GM12878 (cell line): ENCODE data around the gene TRAF3IP1. TPM values are rescaled to one million over a fixed set of nuclear protein-coding genes. Genes with fewer than 3 reads are reported as not detected.

Experiments
- ATAC-seq: fragments of 200-7000 bp; cut with Tn5 transposase; 3 replicates; pipeline ENCODE4 v1.9.1; 2020; ENCODE audit warnings: mild to moderate bottlenecking, moderate library complexity
- BruUV-seq: library from RNA; stranded (reverse); fragments of 400-500 nt; replicated peaks from 2 replicates; lab custom pipeline; 2021; lab: Mats Ljungman, UMichigan
- CTCF ChIA-PET: fragments of 300-600 bp; sonication (Branson Sonifier 250); formaldehyde crosslinking; extraction: SDS; loops from one replicate; lab custom pipeline; 2021; ENCODE audit warnings: inconsistent platforms; lab: Yijun Ruan, JAX
- POLR2A ChIA-PET: fragments of 350-600 bp; formaldehyde crosslinking; extraction: SDS; loops from one replicate; lab custom pipeline; 2021; ENCODE audit warnings: inconsistent platforms; lab: Charles Lee
- RAD21 ChIA-PET: fragments of 300-600 bp; sonication (Branson Sonifier 250); formaldehyde crosslinking; loops from one replicate; lab custom pipeline; 2023; ENCODE audit warnings: antibody characterized with exemption; ENCODE audit not compliant: unreplicated experiment; lab: Charles Lee
- SMC1A ChIA-PET: fragments of 300-600 bp; sonication (Branson Sonifier 250); formaldehyde crosslinking; loops from one replicate; lab custom pipeline; 2023; ENCODE audit not compliant: unreplicated experiment, uncharacterized antibody; lab: Charles Lee
- DNase-seq: peaks from one replicate; pipeline ENCODE4 v3.0.0-alpha.2; 2011; ENCODE audit warnings: low read depth, low spot score
- FAIRE-seq: peaks from 3 replicates; lab custom pipeline; 2011; peaks lifted over from hg19 to GRCh38; lab: Jason Lieb, UNC
- H2AFZ ChIP-seq: 2 replicates; pipeline ENCODE4 v1.6.0; 2011; ENCODE audit warnings: low read depth, low read length, control low read depth; ENCODE audit not compliant: control insufficient read depth
- H3K27ac ChIP-seq: 2 replicates; pipeline ENCODE4 v1.5.1; 2011; ENCODE audit warnings: control low read depth; ENCODE audit not compliant: control insufficient read depth, insufficient read depth
- H3K27me3 ChIP-seq, 2 experiments: replicated peaks in 1 of 2; 2 replicates each; pipeline versions ENCODE4 v1.6.0 to v1.6.1; 2011; ENCODE audit warnings: low read length in 1 of 2; ENCODE audit not compliant: control insufficient read depth in 2 of 2, insufficient read depth in 2 of 2
- H3K36me3 ChIP-seq, 2 experiments: 2 replicates each; pipeline ENCODE4 v1.5.1; 2011; ENCODE audit warnings: low read length in 1 of 2; ENCODE audit not compliant: control insufficient read depth in 2 of 2, insufficient read depth in 2 of 2
- H3K4me1 ChIP-seq: 2 replicates; pipeline ENCODE4 v1.6.1; 2011; ENCODE audit warnings: mild to moderate bottlenecking, low read length, moderate library complexity, mixed read lengths; ENCODE audit not compliant: control insufficient read depth, insufficient read depth
- H3K4me2 ChIP-seq: 2 replicates; pipeline ENCODE4 v1.6.0; 2011; ENCODE audit warnings: control low read depth; ENCODE audit not compliant: control insufficient read depth, insufficient read depth
- H3K4me3 ChIP-seq: fragments of 200-600 bp; sonication (generic); 2 replicates; pipeline ENCODE4 v1.5.1; 2016
- H3K79me2 ChIP-seq: 2 replicates; pipeline ENCODE4 v1.6.0; 2011; ENCODE audit warnings: low read length; ENCODE audit not compliant: control insufficient read depth, insufficient read depth
- H3K9ac ChIP-seq: 2 replicates; pipeline ENCODE4 v1.8.0; 2011; ENCODE audit warnings: low read length, control low read depth, mixed read lengths; ENCODE audit not compliant: control insufficient read depth, insufficient read depth
- H3K9me3 ChIP-seq: replicated peaks from 3 replicates; pipeline ENCODE4 v1.5.1; 2011; ENCODE audit warnings: mild to moderate bottlenecking, low read length; ENCODE audit not compliant: control insufficient read depth, insufficient read depth
- H4K20me1 ChIP-seq: 2 replicates; pipeline ENCODE4 v1.6.0; 2011; ENCODE audit not compliant: control insufficient read depth, insufficient read depth
- BCL11A ChIP-seq: IDR thresholded peaks from 2 replicates; pipeline ENCODE4 v1.6.1; 2011; ENCODE audit warnings: low read depth, low read length
- BCL3 ChIP-seq: IDR thresholded peaks from 2 replicates; pipeline ENCODE4 v1.6.1; 2011; ENCODE audit warnings: borderline replicate concordance, low read depth, mild to moderate bottlenecking, moderate library complexity, low read length; ENCODE audit not compliant: insufficient read depth, poor library complexity, severe bottlenecking
- BRCA1 ChIP-seq: IDR thresholded peaks from 2 replicates; pipeline ENCODE4 v1.6.1; 2011; ENCODE audit warnings: low read depth, low read length, improper control_type of control experiment
- CTCF ChIP-seq, 3 experiments: IDR thresholded peaks in 2 of 3; conservative IDR thresholded peaks in 1 of 3; 2 replicates each; pipeline ENCODE4 v1.5.1; 2011; ENCODE audit warnings: low read depth in 3 of 3, low read length in 3 of 3, mild to moderate bottlenecking in 3 of 3, control low read depth in 2 of 3, moderate library complexity in 2 of 3, inconsistent platforms in 1 of 3, mixed read lengths in 1 of 3; ENCODE audit not compliant: control insufficient read depth in 2 of 3, insufficient read depth in 1 of 3; ENCODE audit errors: extremely low read depth in 1 of 3
- HDAC2 ChIP-seq: fragments of 200-600 bp; sonication (generic); IDR thresholded peaks from 2 replicates; pipeline ENCODE4 v1.6.1; 2017
- IKZF1 ChIP-seq: fragments of 450-650 bp; conservative IDR thresholded peaks from 2 replicates; pipeline ENCODE4 v1.6.1; 2017; ENCODE audit warnings: antibody characterized with exemption, mild to moderate bottlenecking
- MXI1 ChIP-seq: fragments of 150-350 bp; IDR thresholded peaks from 2 replicates; pipeline ENCODE4 v1.6.1; 2011; ENCODE audit warnings: low read depth, mild to moderate bottlenecking, inconsistent platforms, low read length, improper control_type of control experiment
- NR2F1 ChIP-seq: fragments of 450-650 bp; conservative IDR thresholded peaks from 2 replicates; pipeline ENCODE4 v1.6.1; 2017; ENCODE audit warnings: mild to moderate bottlenecking
- RELA ChIP-seq: fragments of 450-650 bp; IDR thresholded peaks from 2 replicates; pipeline ENCODE4 v1.8.0; 2014; ENCODE audit warnings: borderline replicate concordance; ENCODE audit not compliant: partially characterized antibody
- SMAD5 ChIP-seq: IDR thresholded peaks from 2 replicates; pipeline ENCODE4 v1.6.1; 2016; ENCODE audit warnings: antibody characterized with exemption, low read depth
- SMC3 ChIP-seq: IDR thresholded peaks from 2 replicates; pipeline ENCODE4 v1.6.1; 2011; ENCODE audit warnings: low read length, improper control_type of control experiment, borderline replicate concordance
- ZBTB33 ChIP-seq: fragments of 450-650 bp; IDR thresholded peaks from 2 replicates; pipeline ENCODE4 v1.6.1; 2017; ENCODE audit warnings: mild to moderate bottlenecking
- WGBS: methylation state at CpG from one replicate; pipeline ENCODE4 v1.1.6; 2016; ENCODE audit warnings: low lambda C conversion rate; ENCODE audit not compliant: insufficient replicate concordance, insufficient coverage; ENCODE audit errors: missing lambda C conversion rate; 5-methylcytosine and 5-hydroxymethylcytosine counted together
- in situ Hi-C: fragments of 300-500 bp; cut with MboI; formaldehyde crosslinking; loops from 9 replicates; pipeline ENCODE4 v1.14.3; 2018; ENCODE audit warnings: mixed read lengths
- intact Hi-C: fragments of 100-400 bp; cut with micrococcal nuclease; formaldehyde crosslinking; loops from one replicate; pipeline ENCODE4 v1.14.2; 2022; ENCODE audit not compliant: unreplicated experiment
- polyA plus RNA-seq, 11 experiments: library from polyadenylated mRNA; depleted of rRNA in 4 of 11; unstranded in 6 of 11; stranded (reverse) in 5 of 11; fragments of >200 nt; fragmentation: Nextera tagmentation in 4 of 11; fragmentation: Illumina TruSeq in 1 of 11; extraction: Ambion mirVana in 4 of 11; extraction: Trizol in 1 of 11; gene quantifications; 1 replicate in 1 of 11; 2 replicates in 10 of 11; pipeline versions ENCODE4 v1.2.1 to v1.2.3, GENCODE V29; 2011 to 2016; ENCODE audit warnings: inconsistent platforms in 2 of 11, missing spikeins in 2 of 11, low read depth in 1 of 11
- total RNA-seq, 4 experiments: library from RNA; depleted of rRNA in 3 of 4; stranded (reverse); fragments of >200 nt in 3 of 4; fragmentation: Illumina TruSeq in 1 of 4; extraction: Trizol in 1 of 4; gene quantifications; 2 replicates each; pipeline versions ENCODE4 v1.2.1 to v1.2.3, GENCODE V29; 2013 to 2021
- TF ChIP-seq, protein P1 (sequence below): IDR thresholded peaks from 2 replicates; pipeline ENCODE4 v1.6.1; 2012; ENCODE audit warnings: low read depth, low read length, improper control_type of control experiment
- TF ChIP-seq, protein P2 (sequence below): fragments of 450-650 bp; formaldehyde crosslinking; IDR thresholded peaks from 2 replicates; pipeline ENCODE4 v1.4.0; 2020; ENCODE audit warnings: mild to moderate bottlenecking, moderate library complexity

The TRAF3IP1 gene
- total and polyA plus RNA-seq, 10 of the 15 experiments (the other 5 are each of a cell fraction or from before 2014, with no cell fraction given): 1.6 to 7.5 (median 3.6) TPM

GRCh38 chr2:238388794-238389193 is 68.5 kb downstream of the TRAF3IP1 start (continued):
- no peak for TF ChIP-seq BCL3
- no peak for TF ChIP-seq SMAD5
- TF ChIP-seq MXI1: no peak
- TF ChIP-seq CTCF (IDR thresholded peaks at IDR 0.05 in 2 of 3, conservative IDR thresholded peaks at IDR 0.05 in 1 of 3; ENCODE audit: control insufficient read depth in 2 of 3, extremely low read depth in 1 of 3, insufficient read depth in 1 of 3, low read depth in 3 of 3, low read length in 3 of 3): no peak
- no peak for TF ChIP-seq NR2F1
- no peak for TF ChIP-seq HDAC2
- no peak for TF ChIP-seq RELA
- no peak for TF ChIP-seq SMC3

DNA sequence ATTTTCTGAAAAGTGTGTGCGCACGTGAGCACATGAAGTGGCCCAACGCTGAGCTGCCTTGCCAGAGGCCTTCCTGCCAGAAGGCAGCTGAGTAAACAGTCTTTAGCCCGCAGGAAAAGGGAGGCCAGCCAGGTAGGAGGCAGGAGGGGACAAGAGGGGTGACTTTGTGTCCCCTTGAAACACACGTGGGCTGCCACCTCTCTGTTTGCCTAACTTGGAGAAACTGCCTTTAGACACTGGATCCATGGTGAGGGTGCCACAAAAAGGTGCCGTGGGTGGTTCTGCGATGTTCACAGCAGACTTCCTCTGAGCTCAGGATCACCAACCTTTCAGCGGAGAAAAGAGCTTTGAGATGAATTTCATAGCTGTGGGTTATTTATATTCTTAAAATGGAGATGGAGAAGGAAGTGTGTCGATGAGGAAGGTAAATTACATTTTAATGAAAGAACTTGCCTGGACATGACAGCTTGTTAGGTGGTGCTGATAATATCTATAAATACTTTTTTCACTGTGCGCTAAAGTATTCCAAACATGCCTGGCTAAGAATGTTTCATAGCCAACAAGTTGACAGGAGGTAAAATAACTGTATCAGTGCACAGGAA is 69.8 kb downstream of the TRAF3IP1 start:
- ChIA-PET POLR2A (no interaction called here), SMC1A (no interaction called here), CTCF (interaction anchor here (0.9 kb wide), 1 partner anchor 33 kb away, joined by 3 read pairs; no protein-coding TSS in a partner anchor), RAD21 (no interaction called here)
- Histone ChIP-seq H3K79me2 (no peaks in the 10 kb centered on the region), H3K9me3 (no peaks in the 10 kb centered on the region), H3K36me3 (no peaks in the 10 kb centered on the region), H3K4me1 (no peaks in the 10 kb centered on the region), H3K27me3 (no peaks in the 10 kb centered on the region), H2AFZ (no peak overlapping the region), H3K4me2 (no peak overlapping the region), H3K9ac (no peak overlapping the region), H4K20me1 (no peaks in the 10 kb centered on the region), H3K4me3 (no peak overlapping the region), H3K27ac (no peak overlapping the region)
- DNase-seq (no peak), FAIRE-seq (no peak), ATAC-seq (no peak)
- intact Hi-C loops: no loop called here
- WGBS: 79% methylated on average over 10 of the region's 10 CpGs
- in situ Hi-C loops: no loop called here
- no TSS peak for BruUV-seq
- TF ChIP-seq, protein P1, sequence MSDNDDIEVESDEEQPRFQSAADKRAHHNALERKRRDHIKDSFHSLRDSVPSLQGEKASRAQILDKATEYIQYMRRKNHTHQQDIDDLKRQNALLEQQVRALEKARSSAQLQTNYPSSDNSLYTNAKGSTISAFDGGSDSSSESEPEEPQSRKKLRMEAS: no peak
- TF ChIP-seq BRCA1 (no peak), BCL11A (no peak), IKZF1 (no peak), ZBTB33 (no peak)
- TF ChIP-seq, protein P2, sequence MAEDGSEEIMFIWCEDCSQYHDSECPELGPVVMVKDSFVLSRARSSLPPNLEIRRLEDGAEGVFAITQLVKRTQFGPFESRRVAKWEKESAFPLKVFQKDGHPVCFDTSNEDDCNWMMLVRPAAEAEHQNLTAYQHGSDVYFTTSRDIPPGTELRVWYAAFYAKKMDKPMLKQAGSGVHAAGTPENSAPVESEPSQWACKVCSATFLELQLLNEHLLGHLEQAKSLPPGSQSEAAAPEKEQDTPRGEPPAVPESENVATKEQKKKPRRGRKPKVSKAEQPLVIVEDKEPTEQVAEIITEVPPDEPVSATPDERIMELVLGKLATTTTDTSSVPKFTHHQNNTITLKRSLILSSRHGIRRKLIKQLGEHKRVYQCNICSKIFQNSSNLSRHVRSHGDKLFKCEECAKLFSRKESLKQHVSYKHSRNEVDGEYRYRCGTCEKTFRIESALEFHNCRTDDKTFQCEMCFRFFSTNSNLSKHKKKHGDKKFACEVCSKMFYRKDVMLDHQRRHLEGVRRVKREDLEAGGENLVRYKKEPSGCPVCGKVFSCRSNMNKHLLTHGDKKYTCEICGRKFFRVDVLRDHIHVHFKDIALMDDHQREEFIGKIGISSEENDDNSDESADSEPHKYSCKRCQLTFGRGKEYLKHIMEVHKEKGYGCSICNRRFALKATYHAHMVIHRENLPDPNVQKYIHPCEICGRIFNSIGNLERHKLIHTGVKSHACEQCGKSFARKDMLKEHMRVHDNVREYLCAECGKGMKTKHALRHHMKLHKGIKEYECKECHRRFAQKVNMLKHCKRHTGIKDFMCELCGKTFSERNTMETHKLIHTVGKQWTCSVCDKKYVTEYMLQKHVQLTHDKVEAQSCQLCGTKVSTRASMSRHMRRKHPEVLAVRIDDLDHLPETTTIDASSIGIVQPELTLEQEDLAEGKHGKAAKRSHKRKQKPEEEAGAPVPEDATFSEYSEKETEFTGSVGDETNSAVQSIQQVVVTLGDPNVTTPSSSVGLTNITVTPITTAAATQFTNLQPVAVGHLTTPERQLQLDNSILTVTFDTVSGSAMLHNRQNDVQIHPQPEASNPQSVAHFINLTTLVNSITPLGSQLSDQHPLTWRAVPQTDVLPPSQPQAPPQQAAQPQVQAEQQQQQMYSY (CRISPR knock-in tag): no peak
